Endothelial cell of hepatic sinusoid (primary cell): ENCODE data around the gene MAPK11.

Experiments
- in situ Hi-C: cut with HindIII; loops from 2 replicates; pipeline ENCODE4 v1.10.0; 2017; ENCODE audit warnings: low sequenced_read_pairs

The MAPK11 gene

GRCh38 chr22:50229370-50229769, 40.8 kb downstream of the MAPK11 start:
- in situ Hi-C loops, result no loop called here

- in situ Hi-C loops, result no loop called here
Observed at GRCh38 chr22:50228366-50228765, 41.8 kb downstream of the MAPK11 start.

- in situ Hi-C loops, result no loop called here
Observed at GRCh38 chr22:50227579-50228215, 42.5 kb downstream of the MAPK11 start.

- in situ Hi-C loops, result no loop called here
Observed at GRCh38 chr22:50226875-50227165, 43.4 kb downstream of the MAPK11 start.

GRCh38 chr22:50226063-50226874, 43.9 kb downstream of the MAPK11 start:
- in situ Hi-C loops, result no loop called here

- in situ Hi-C loops, result no loop called here
Observed at GRCh38 chr22:50225200-50225969, 44.8 kb downstream of the MAPK11 start.

- in situ Hi-C loops, result no loop called here
Observed at GRCh38 chr22:50224071-50224470, 46.1 kb downstream of the MAPK11 start.

- in situ Hi-C loops, result no loop called here
Observed at GRCh38 chr22:50222508-50222907, 47.7 kb downstream of the MAPK11 start.

- in situ Hi-C loops, result no loop called here
Observed at GRCh38 chr22:50221410-50222300, 48.5 kb downstream of the MAPK11 start.

- in situ Hi-C loops, result no loop called here
Observed at GRCh38 chr22:50220603-50221409, 49.4 kb downstream of the MAPK11 start.

GRCh38 chr22:50219800-50220602, 50.2 kb downstream of the MAPK11 start:
- in situ Hi-C loops, result loop anchor here (10.0 kb wide), 1 partner anchor 135 kb away; no protein-coding TSS in a partner anchor

- in situ Hi-C loops, result loop anchor here (10.0 kb wide), 1 partner anchor 136 kb away; no protein-coding TSS in a partner anchor
Observed at GRCh38 chr22:50218996-50219727, 51.0 kb downstream of the MAPK11 start.

- in situ Hi-C loops, result loop anchor here (10.0 kb wide), 1 partner anchor 136 kb away; no protein-coding TSS in a partner anchor
Observed at GRCh38 chr22:50218153-50218995, 51.8 kb downstream of the MAPK11 start.

GRCh38 chr22:50217543-50218152, 52.5 kb downstream of the MAPK11 start:
- in situ Hi-C loops, result loop anchor here (10.0 kb wide), 1 partner anchor 137 kb away; no protein-coding TSS in a partner anchor

- in situ Hi-C loops, result loop anchor here (10.0 kb wide), 1 partner anchor 138 kb away; no protein-coding TSS in a partner anchor
Observed at GRCh38 chr22:50216684-50217520, 53.3 kb downstream of the MAPK11 start.
